ENCODE results near the gene MAP2K3. TPM values are rescaled to one million over a fixed set of nuclear protein-coding genes. Genes with fewer than 3 reads are reported as not detected.
"Not testable (repeated sequence)": the region's sequence is repeated elsewhere in the genome, so short reads cannot be mapped to it uniquely, and the experiment has no call there.

MAP2K3 gene
- total and polyA plus RNA-seq, 2 of the 8 experiments (the other 6 are each of a cell fraction or from before 2014, with no cell fraction given): 16.9 to 33.5 TPM

DNA sequence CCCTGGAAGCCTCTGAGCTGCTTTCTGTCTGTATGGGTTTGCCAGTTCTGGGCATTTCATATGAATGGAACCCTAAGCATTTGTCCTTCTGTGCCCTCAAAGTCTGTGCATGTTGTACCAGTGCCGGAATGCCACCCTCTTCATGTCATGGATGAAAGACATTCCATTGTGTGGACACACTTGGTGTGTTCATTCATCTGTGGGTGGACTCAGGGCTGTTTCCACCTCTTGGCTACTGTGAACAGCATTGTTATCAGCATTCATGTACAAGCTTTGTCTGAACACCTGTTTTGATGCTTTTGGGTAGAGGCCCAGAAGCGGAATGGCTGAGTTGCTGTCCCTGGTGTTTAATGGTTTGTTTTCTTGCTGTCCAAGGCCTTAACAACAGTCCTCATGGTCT lies 61.6 kb downstream of the MAP2K3 start:
- H3K79me1 ChIP-seq (ENCODE audit: low read depth, low read length); H3K27ac ChIP-seq (ENCODE audit: low read depth, low read length); H2BK5ac ChIP-seq (ENCODE audit: low read depth, low read length); POLR2A ChIA-PET (ENCODE audit: partially characterized antibody); H3K36me3 ChIP-seq (ENCODE audit: control insufficient read depth in 2 of 4, insufficient read depth in 4 of 4, low read length in 3 of 4); DNase-seq (ENCODE audit: low read depth in 1 of 2, low spot score in 2 of 2); H2AK5ac ChIP-seq (ENCODE audit: low read depth, low read length); H2AFZ ChIP-seq (ENCODE audit: low read length); H3K4me2 ChIP-seq (ENCODE audit: insufficient read depth in 1 of 2, low read depth in 2 of 2, low read length in 2 of 2); H3K14ac ChIP-seq (ENCODE audit: insufficient read length); H3K23ac ChIP-seq (ENCODE audit: insufficient read length); H2BK20ac ChIP-seq (ENCODE audit: low read length); H3K56ac ChIP-seq (replicated peaks; ENCODE audit: insufficient read length, low read depth, low read length); H3K27me3 ChIP-seq (replicated peaks in 1 of 4; ENCODE audit: control insufficient read depth in 3 of 4, extremely low read depth in 1 of 4, insufficient read depth in 3 of 4, low read length in 3 of 4); H3K79me2 ChIP-seq (ENCODE audit: control insufficient read depth in 1 of 2, insufficient read depth in 2 of 2, low read length in 2 of 2); H2BK120ac ChIP-seq (replicated peaks; ENCODE audit: low read depth, low read length); H3K4ac ChIP-seq (replicated peaks; ENCODE audit: insufficient read length, low read depth, low read length); FAIRE-seq; H4K5ac ChIP-seq (ENCODE audit: insufficient read length, low read depth, low read length); H3K4me3 ChIP-seq (ENCODE audit: extremely low read depth in 1 of 4, insufficient read depth in 2 of 4, low read depth in 3 of 4, low read length in 4 of 4); H3K4me1 ChIP-seq (replicated peaks in 1 of 4; ENCODE audit: control insufficient read depth in 3 of 4, insufficient read depth in 4 of 4, low read length in 3 of 4); H3K9ac ChIP-seq (replicated peaks in 1 of 4; ENCODE audit: extremely low read depth in 1 of 4, low read depth in 3 of 4, low read length in 3 of 4); H3K9me3 ChIP-seq (ENCODE audit: insufficient read depth in 2 of 2, low read depth in 1 of 2, low read length in 1 of 2); H4K20me1 ChIP-seq (replicated peaks in 1 of 2; ENCODE audit: control insufficient read depth in 1 of 2, insufficient read depth in 2 of 2, low read length in 2 of 2); CTCF ChIA-PET (ENCODE audit: partially characterized antibody); H3K18ac ChIP-seq (ENCODE audit: extremely low read depth, low read length); H4K91ac ChIP-seq (replicated peaks; ENCODE audit: insufficient read length, low read length); H2BK15ac ChIP-seq (ENCODE audit: low read length); H4K8ac ChIP-seq (ENCODE audit: extremely low read depth, insufficient read depth, low read length); H3K23me2 ChIP-seq (ENCODE audit: low read depth, low read length); H2BK12ac ChIP-seq (ENCODE audit: low read depth, low read length): not testable (repeated sequence)
- no CpG with 5 or more reads among the region's 2 CpGs for WGBS, 2 experiments (ENCODE audit: extremely low coverage in 1 of 2, insufficient coverage in 1 of 2, insufficient read length in 1 of 2, insufficient replicate concordance in 2 of 2, low coverage in 1 of 2, low lambda C conversion rate in 2 of 2, missing lambda C conversion rate in 1 of 2)

DNA sequence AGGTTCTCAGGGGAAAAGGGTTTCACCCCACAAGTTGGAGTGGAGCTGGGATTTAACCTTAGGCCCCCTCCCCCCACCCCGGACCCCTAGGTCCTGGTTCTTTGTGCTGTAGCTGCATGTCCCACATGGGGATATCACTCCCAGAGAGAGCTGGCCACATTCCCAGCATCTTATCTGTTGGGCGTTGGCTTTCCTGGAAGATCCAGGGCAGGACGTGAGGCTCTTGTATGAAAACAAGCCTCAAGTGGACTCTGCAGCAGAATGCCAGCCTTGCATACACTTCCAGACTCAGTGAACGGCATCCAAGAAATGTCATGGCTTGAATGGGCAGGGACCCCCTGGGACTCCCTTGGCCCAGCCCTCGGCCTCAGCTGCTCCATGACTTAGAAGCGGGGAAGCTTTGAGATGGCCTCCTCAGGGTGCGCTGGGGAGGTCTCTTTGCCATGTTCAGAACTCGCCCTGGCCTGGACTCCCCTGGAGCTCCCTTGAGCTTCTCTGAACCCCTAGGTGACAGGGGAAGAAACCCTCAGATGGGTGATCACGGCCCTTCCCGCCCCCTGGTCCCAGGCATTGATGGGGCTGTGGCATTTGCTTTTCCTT lies 62.2 kb downstream of the MAP2K3 start:
- H4K20me1 ChIP-seq (replicated peaks in 1 of 2; ENCODE audit: control insufficient read depth in 1 of 2, insufficient read depth in 2 of 2, low read length in 2 of 2); H3K79me1 ChIP-seq (ENCODE audit: low read depth, low read length); H3K18ac ChIP-seq (ENCODE audit: extremely low read depth, low read length); H4K8ac ChIP-seq (ENCODE audit: extremely low read depth, insufficient read depth, low read length); H3K4ac ChIP-seq (replicated peaks; ENCODE audit: insufficient read length, low read depth, low read length); H2BK20ac ChIP-seq (ENCODE audit: low read length); H3K79me2 ChIP-seq (ENCODE audit: control insufficient read depth in 1 of 2, insufficient read depth in 2 of 2, low read length in 2 of 2); H3K9me3 ChIP-seq (ENCODE audit: insufficient read depth in 2 of 2, low read depth in 1 of 2, low read length in 1 of 2); POLR2A ChIA-PET (ENCODE audit: partially characterized antibody); H3K56ac ChIP-seq (replicated peaks; ENCODE audit: insufficient read length, low read depth, low read length); H3K27ac ChIP-seq (ENCODE audit: low read depth, low read length); H3K27me3 ChIP-seq (replicated peaks in 1 of 4; ENCODE audit: control insufficient read depth in 3 of 4, extremely low read depth in 1 of 4, insufficient read depth in 3 of 4, low read length in 3 of 4); H2BK120ac ChIP-seq (replicated peaks; ENCODE audit: low read depth, low read length); H2BK12ac ChIP-seq (ENCODE audit: low read depth, low read length); H3K4me1 ChIP-seq (replicated peaks in 1 of 4; ENCODE audit: control insufficient read depth in 3 of 4, insufficient read depth in 4 of 4, low read length in 3 of 4); H2BK15ac ChIP-seq (ENCODE audit: low read length); H2AK5ac ChIP-seq (ENCODE audit: low read depth, low read length); CTCF ChIA-PET (ENCODE audit: partially characterized antibody); DNase-seq (ENCODE audit: low read depth in 1 of 2, low spot score in 2 of 2); H3K23me2 ChIP-seq (ENCODE audit: low read depth, low read length); FAIRE-seq; H3K36me3 ChIP-seq (ENCODE audit: control insufficient read depth in 2 of 4, insufficient read depth in 4 of 4, low read length in 3 of 4); H3K4me2 ChIP-seq (ENCODE audit: insufficient read depth in 1 of 2, low read depth in 2 of 2, low read length in 2 of 2); H3K4me3 ChIP-seq (ENCODE audit: extremely low read depth in 1 of 4, insufficient read depth in 2 of 4, low read depth in 3 of 4, low read length in 4 of 4); H4K91ac ChIP-seq (replicated peaks; ENCODE audit: insufficient read length, low read length); H3K14ac ChIP-seq (ENCODE audit: insufficient read length); H2AFZ ChIP-seq (ENCODE audit: low read length); H3K9ac ChIP-seq (replicated peaks in 1 of 4; ENCODE audit: extremely low read depth in 1 of 4, low read depth in 3 of 4, low read length in 3 of 4); H3K23ac ChIP-seq (ENCODE audit: insufficient read length); H2BK5ac ChIP-seq (ENCODE audit: low read depth, low read length); H4K5ac ChIP-seq (ENCODE audit: insufficient read length, low read depth, low read length): not testable (repeated sequence)
- 85% methylated on average over 6 of the region's 10 CpGs; no CpG with 5 or more reads in 1 of the 2 experiments for WGBS, 2 experiments (ENCODE audit: extremely low coverage in 1 of 2, insufficient coverage in 1 of 2, insufficient read length in 1 of 2, insufficient replicate concordance in 2 of 2, low coverage in 1 of 2, low lambda C conversion rate in 2 of 2, missing lambda C conversion rate in 1 of 2)
